Erythroblast (primary cell): Measurements from ENCODE around the gene MCAT.

Source experiments
- GATA1 ChIP-seq: IDR thresholded peaks from 2 replicates; pipeline ENCODE4 v1.6.1; 2011; ENCODE audit warnings: low read depth, mild to moderate bottlenecking, control low read depth, low read length, moderate library complexity
- POLR2A ChIP-seq: IDR thresholded peaks from 2 replicates; pipeline ENCODE4 v1.6.1; 2011; ENCODE audit warnings: mild to moderate bottlenecking, low read length

DNA sequence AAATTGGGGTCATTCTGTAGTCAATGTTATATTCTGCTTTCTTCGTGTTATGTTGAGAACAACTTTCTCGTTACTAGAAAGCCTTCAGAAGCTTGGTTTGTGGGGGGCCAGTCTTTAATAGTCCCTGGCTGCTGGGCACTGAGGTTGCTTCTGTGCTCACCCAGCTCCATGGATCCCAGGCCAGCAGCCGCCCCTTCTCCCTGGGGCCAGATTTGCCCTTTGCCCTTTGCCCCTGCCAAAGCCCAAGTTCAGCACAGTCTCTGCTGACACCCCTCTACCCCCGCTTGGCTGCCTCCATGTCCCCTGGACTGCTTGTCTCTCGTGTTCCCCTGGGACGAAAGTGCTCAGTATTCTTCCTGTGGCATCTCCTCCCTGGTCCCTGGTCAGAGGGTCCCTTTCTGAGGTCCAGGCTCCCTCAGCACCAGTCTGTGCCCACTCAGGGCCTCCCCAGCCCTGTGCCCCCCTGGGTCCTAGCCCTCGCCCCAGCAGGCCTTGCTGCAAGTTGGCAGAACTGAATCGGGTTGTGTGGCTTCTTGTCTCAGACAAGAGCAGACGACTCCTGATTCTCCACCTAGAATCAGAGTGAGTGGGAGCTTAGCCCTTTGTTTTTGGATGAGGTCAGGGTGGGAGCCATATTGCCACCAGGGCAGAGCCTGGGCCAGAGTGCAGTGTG is 14.8 kb upstream of the MCAT start:
- TF ChIP-seq POLR2A (no peak), GATA1 (no peak)
